Measurements from ENCODE around the gene ADAD2. TPM values are rescaled to one million over a fixed set of nuclear protein-coding genes. Genes with fewer than 3 reads are reported as not detected.

Gene ADAD2
- total RNA-seq, 1 donor from 2014 or later, result not detected

DNA sequence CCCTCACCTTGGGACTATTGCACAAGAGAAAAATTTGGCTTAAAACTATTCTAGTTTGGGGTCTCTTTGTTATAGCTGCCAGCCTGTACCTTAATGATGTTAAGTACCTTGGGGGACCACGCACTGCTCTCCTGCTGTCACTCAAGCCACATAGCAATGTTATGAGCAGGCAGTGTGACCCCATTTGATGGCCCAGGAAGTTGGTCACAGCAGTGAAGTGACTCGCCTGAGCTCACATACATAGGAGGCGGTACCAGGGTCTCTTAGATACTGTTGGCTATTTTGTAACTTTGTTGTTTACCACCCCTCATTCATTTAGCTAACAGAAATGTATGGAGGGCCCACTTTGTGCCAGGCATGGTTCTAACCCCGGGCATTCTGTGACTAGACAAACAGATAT lies 32.5 kb downstream of the ADAD2 start:
- intact Hi-C loops (cut with micrococcal nuclease), result no loop called here

DNA sequence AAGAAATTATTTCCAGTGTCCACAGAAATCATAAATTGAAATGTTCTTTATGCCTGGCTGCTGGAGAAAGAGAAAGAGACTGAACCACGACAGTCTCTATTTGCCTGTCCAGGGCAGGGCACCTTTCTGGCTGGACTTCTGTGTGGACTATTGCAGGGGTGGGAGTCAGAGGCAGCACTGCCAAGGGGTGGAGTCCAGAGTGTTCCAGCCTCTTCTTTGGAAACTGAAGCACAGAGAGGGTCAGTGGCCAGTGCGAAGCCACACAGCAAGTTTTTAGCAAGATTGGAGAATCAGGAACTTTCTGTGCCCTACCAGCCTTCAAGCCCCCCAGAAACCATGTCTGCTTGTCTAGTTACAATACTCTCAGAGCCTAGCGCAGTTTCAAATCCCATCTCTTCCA lies 33.6 kb downstream of the ADAD2 start:
- intact Hi-C loops (cut with micrococcal nuclease), result no loop called here

DNA sequence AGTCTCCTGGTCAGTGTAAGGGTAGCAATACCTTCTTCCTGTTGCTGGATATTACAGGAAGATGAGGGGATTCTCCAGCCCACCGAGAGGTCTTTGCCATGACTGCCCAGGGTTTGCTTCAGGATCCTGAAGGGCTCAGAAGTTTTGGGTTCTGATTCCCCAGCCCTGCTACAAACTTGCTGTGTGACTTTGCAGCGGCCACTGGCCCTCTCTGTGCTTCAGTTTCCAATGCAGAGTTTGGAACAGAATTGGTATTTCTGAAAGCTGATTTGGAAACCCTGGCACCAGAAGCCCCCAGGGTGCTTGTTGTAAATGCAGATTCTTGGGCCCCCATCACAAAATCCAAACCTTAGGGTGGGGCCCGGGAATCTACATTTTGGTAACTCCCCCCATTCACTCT lies 34.2 kb downstream of the ADAD2 start:
- intact Hi-C loops (cut with micrococcal nuclease), result no loop called here

DNA sequence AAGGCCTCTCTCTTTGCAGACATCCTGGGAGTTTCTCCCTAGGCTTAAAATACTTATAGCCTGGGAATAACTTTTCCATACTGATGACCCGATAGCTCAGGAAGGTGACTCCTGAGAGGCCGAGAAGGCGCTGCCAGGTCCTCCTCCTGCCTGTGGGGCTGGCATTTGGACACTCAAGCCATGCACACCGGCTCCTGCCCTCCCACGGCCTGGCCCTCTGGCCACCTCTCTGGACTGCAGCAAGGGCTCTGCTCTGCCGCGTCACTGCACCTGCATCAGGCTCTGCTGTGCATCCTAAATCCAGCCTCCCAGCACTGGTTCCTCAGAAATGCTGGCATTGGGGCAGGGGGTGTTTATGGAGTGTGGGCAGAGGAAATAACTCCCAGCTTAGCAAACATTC lies 34.6 kb downstream of the ADAD2 start:
- intact Hi-C loops (cut with micrococcal nuclease), result no loop called here

DNA sequence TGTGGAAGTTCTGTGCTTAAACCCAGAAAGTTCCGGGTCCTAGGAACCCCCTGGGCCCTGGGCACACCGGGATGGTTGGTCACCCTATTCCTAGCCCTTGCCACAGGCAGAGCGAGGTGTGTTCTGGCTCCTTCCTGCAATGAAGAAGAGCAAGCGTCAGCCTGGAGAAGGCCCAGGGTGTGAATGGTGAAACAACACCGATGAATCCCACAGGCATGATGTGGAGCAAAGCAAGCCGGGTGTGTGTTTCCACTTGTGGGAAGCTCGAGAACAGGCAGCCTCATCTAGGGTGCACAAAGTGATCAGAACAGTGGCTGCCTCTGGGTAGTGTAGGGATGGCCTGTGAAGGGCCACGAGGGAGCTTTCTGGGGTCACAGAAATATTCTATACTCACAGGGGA lies 35.1 kb downstream of the ADAD2 start:
- intact Hi-C loops (cut with micrococcal nuclease), result no loop called here

DNA sequence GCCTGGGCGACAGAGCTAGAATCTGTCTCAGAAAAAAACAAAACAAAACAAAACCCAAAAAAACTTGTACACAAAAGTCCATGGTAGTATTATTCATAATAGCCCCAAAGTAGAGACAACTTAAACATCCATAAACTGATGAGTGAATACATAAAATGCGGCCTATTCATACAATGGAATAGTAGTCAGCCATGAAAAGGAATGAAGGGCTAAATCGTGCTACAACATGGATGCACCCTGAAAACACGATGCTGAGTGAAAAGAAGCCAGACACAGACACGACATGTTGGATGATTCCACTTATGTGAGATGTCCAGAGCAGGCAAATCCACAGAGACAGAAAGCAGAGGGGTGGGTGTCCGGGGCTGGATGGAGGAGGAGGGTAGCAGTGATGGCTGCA lies 36.6 kb downstream of the ADAD2 start:
- intact Hi-C loops (cut with micrococcal nuclease), result no loop called here

DNA sequence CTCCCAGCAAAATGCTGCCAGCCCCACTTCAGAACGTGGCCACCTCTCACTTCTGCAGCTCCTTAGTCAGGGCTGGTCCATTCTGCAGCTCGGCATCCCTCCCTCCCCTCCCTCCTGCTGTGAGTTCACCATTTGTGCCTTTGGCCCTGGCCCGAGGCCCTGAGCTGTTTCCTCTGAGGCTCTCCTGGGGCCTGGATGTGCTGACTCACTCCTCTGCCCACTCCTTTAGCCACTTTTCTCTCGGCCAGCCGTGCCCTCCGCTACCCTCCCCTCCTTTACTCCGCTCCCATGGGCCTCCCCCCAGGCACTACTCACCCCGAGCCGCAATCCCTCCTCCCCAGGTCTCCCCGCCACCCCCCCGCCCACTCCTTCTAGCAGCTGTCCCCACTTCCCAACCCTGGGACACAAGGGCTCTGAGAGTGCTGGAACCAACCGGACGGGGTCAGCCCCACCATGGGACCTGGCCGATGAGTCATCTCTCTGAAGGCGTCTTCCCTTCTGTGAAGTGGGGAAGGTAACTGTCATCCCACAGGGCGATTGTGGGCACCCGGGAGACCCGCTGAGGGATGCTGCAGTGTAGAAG lies 37.4 kb downstream of the ADAD2 start:
- intact Hi-C loops (cut with micrococcal nuclease), result no loop called here

DNA sequence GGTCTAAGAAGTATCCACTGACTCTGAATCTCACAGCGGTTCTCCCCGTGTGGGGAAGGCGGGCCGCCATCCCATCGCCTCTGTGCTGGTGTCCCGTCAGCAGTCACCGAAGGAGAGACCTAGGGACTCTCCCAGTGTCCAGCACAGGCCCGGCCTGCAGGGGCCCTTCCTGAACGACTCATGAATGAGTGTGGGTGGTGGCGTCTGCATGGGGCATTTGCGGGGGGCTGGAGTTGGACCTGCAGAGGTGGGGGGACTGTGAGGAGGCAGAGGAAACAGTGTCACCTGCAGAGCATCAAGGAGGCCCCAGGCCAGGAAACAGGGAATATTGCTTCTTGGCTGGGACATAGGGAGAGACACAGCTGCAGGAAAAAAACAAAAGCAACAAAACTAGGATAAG lies 38.5 kb downstream of the ADAD2 start:
- intact Hi-C loops (cut with micrococcal nuclease), result no loop called here

DNA sequence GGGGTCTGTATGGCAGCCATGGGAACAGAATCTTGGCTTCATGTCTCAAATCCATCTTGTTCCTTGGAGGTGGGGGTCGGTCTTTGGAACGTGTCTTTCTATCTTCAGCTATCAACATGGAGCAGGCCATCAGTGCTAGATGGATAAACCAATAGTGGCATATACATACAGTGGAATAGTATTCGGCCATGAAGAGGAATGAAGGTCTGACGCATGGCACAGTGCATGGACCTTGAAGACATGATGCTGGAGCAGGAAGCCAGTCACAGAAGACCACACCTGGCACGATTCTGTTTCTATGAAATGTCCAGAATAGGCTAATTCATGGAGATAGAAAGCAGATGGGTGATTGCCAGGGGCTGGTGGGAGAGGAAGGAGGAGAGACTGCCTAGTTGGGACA lies 41.1 kb downstream of the ADAD2 start:
- intact Hi-C loops (cut with micrococcal nuclease), result no loop called here

DNA sequence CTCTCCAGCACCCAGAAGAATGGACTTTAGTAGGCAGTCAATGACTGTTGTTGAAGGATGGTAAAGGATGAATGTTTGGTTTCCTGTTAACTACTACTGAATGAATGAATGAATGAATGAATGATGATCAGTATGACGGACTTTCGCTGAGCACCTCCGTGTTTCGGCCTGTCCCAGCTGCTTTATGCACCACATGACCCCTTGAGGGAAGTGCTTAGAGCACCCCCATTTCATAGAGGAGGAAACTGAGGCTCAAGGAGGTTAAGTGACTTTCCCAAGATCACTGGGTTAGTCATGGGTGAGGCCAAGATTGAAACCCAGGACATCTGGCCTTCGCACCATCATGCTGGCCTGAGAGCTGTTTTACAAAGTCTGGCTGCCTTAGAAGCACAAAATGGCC lies 42.0 kb downstream of the ADAD2 start:
- intact Hi-C loops (cut with micrococcal nuclease), result no loop called here

DNA sequence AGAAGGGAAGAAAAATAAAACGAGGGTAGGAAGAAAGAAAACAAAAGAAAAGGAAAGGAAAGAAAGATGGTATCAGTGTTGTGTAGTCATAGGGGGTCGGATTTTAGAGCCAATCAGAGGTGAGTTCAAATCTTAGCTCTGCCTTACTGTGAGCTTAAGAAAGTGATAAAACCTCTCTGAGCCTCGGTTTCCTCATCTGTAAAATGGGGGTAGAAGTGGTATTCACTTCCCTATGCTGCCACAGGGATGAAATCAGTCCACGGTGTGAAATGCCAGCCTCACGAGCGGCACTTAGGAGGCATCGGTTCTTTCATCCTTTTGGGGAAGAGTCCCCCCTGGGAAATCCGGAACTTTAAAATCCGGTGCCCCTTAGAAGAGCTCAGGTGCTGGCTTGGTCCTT lies 42.8 kb downstream of the ADAD2 start:
- intact Hi-C loops (cut with micrococcal nuclease), result no loop called here

DNA sequence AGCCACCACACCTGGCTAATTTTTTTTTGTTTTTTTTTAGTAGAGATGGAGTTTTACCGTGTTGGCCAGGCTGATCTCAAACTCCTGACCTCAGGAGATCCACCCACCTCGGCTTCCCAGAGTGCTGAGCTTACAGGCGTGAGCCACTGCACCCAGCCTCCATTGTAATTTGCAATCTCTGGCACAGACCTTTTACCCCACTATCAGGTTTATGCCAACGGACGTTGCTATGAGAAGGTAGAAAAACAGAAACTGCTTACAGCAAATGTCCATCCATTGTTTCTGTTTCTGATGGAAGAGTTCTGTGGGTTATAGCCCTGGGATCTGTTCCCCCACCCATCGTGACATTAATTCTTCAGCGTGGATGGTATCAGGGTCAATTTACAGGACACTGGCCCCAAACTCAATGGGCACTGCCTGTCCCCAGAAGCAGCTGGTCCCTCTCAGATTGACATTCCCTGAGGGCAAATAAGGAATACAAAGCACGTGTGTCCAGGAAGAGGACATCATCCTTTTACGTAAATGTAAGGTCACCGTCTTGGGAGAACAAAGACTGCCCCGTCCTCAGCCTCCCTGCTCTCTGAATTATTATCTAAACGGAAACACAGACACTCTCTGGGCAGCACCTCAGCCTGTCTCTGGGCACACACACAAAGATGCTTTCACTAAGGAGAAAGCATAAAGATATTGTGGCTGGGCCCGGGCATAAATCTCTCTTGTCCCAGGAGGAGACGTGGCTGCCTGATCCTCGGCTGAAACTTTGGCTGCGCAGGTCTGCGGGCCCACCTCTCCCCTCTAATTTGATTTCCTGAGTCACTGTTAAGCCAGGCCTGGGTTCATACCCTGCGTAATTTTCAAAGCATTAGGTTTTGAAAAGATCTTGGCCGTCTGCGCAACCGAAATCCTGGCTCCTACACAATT lies 43.6 kb downstream of the ADAD2 start:
- intact Hi-C loops (cut with micrococcal nuclease), result no loop called here

DNA sequence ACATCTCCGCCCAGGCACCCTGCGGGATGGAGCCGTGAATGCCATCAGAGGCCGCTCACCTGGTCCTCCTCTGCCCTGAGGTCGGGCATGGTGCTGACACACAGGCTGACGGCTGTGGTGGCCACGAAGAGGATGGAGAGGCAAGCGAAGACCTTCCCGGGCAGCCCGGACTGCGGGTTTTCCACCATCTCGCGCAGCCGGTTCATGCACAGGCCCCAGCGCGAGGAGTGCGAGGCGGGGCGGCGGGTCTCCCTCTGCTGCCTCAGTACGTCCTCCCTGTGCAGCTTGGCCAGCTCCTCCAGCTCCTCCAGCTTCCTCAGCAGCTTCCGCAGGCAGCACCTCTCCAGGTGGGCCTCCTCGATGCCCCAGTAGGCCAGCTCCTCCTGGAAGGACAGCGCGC lies 45.7 kb downstream of the ADAD2 start:
- intact Hi-C loops (cut with micrococcal nuclease), result no loop called here

DNA sequence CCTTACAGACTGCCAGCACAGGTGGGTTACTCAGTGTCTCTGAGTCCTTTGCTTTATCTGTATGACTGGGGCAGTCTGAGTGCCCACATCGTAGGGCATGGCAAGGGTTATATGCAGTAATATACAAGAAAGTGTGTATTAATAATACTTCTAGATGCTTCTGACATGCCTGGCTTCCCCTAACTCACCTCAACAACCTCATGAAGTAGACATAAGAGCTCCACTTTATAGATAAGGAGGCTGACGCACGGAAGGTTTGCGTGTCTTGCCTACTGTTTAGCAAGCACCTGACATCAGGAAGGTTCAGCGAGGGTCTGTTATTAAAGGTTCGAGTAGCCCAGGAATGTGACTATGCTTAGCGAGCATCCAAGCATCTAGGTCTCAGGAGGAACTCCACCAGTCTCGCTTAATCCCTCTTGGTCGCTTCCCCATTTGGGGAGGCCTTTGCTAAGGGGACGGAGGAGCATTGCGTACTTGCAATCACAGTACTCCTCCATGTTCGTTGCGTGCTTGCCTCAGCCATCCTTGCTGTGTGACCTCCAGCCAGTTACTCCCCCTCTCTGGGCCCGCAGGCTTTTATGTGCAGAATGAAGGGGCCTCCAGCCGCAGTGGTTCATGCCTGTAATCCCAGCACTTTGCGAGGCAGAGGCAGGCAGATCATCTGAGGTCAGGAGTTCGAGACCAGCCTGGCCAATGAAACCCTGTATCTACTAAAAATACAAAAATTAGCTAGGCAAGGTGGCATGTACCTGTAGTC lies 47.2 kb downstream of the ADAD2 start:
- intact Hi-C loops (cut with micrococcal nuclease), result no loop called here

DNA sequence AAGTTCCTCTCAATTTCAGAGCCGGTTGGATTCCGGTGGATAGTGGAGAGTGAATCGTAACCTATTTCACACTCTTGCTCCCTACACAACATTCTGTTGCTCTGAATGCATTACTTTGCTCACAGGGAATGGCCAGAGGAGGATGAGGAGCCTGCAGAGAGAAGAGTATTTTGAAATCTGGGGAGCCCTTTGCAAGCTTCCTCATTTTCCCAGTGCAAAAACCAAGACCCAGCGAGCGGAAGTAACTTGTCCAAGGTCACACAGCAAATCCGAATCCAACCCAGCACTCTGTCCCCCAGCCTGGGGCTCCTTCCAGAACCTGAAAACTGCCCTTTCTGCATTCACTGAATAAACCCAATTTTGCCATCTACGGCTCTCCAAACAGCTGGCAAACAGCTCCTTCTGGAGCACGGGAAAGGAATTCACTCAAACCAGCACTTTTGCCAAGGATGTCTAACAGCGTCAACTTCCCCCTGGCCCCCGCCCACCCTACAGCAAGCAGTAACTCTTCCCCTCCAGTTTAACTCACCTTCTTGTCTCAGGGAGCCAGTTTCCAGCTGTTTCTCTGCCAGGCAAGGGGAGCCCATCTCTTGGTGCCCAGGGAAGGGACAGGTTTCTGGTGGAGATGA lies 48.3 kb downstream of the ADAD2 start:
- intact Hi-C loops (cut with micrococcal nuclease), result no loop called here

DNA sequence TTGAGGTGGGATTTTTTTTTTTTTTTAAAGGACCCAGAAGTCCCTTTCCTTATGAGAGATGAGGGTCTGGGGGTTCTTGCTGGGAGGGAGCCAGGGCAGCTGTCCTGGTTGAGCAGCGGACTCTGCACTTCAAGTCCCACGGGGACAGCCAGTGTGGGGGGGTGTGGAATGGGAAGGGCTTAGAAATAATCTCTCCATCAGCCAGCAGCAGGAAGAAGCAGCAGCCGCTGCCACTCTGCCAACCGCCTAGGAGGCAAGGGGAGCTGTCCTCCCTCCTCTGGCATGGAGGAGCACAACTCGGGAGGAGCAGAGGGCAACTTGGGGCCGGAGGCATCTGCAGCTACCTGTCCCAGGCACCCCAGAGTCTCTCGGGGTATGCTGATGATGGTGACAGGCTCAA lies 49.0 kb downstream of the ADAD2 start, which contains the start of gene KCNG4:
Gene KCNG4 (minus strand): TSS at position 104 of the 400 bp plus-strand sequence. CDS start 2,527 bp downstream, outside the sequence.
- intact Hi-C loops (cut with micrococcal nuclease), result no loop called here

DNA sequence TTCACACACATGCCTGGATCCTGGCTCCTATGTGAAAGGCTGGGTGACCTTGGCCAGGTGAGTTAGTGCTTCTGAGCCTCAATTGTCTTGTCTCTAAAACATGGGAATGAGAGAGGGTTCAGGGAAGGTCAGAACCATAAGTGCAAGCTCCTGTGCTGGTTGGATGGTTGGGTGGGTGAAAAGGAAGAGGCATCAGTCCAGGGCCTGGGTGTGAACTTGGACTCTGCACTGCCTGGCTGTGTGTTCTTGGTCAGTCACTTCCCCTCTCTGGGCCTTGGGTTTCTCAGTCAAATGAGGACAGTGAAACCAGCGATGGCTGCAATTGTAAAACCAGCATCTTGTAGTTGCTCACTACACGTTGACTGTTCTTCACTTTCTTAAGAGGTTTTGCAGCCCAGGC lies 49.5 kb downstream of the ADAD2 start:
- intact Hi-C loops (cut with micrococcal nuclease), result no loop called here

DNA sequence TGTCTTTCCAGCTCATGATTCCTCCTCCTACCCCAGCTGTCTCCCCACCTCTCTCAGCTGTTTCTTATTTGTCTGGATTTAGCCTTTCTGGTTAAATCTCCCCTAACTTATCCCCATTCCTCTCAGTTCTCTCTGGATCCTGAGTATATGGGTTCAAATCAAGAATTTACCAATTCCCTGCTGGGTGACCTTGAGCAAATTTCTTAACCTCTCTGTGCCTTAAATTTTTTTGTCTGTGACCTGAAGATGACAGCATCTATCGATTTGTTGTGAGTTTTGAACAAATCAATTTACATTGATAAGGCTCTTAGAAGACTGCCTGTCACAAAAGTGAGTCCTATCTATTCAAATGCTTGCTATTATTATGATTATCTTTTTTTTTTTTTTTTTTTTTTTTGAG lies 50.8 kb downstream of the ADAD2 start:
- intact Hi-C loops (cut with micrococcal nuclease), result no loop called here

DNA sequence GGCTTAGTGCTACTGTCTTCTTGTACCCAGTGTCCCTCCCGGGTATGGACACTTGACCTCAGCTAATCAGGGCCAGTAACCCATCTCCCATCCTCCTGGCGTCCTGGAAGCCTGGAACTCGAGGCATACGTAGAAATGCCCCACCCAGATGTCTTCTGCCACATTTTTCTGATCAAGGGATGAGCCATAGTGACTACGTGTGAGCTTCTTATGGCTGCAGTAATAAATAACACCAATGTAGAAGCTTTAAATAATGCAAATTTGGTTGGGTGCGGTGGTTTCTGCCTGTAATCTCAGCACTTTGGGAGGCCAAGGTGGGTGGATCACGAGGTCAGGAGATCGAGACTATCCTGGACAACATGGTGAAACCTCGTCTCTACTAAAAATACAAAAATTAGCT lies 51.9 kb downstream of the ADAD2 start:
- intact Hi-C loops (cut with micrococcal nuclease), result no loop called here

DNA sequence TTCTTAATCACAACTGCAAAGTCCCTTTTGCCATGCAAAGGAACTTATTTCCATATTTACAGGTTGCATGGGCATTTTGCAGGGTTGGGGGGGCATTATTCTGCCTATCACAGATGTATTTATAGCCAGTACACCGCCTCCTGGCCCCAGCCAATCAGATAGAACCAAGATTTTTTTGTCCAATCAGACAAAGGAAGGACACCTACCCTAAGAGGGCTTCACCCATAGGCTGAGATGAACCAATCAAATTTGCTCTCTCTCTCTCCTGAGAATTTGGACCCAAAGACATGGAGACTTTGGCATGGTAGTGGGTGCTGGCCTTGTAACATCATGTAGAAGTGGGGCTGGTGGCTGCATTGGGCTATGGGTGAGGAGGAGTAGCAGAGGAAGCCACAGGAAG lies 52.8 kb downstream of the ADAD2 start:
- intact Hi-C loops (cut with micrococcal nuclease), result no loop called here

DNA sequence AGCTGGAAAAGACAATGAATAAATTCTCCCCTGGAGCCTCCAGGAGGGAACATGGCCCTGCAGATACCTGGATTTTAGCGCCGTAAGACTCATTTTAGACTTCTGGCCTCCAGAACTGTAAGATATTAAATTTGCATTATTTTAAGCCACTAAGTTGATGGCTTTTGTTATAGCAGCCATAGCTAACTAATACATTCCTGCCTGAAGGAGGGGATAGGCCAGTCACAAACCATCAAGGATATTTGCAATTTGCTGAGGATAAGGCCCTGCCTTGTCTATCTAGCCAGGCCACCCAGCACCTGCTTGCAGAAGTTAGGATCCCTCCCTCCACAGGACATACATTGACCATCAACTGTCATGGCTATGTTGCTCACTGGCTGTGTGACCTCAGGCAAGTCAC lies 53.8 kb downstream of the ADAD2 start:
- intact Hi-C loops (cut with micrococcal nuclease), result no loop called here

Data from T-helper 1 cell treated with Interleukin-12 subunit alpha and Interleukin-12 subunit beta and Interleukin-4 antibody, amounts not matched to agents 30 ng/mL and 1 ng/mL, for 36 hours (primary cell).